Measurements from ENCODE around the gene AP3S2.
"Not testable (repeated sequence)": the region's sequence is repeated elsewhere in the genome, so short reads cannot be mapped to it uniquely, and the experiment has no call there.

The AP3S2 gene

GRCh38 chr15:89903858-89904130, 10.0 kb upstream of the AP3S2 start:
- no peak for DNase-seq (ENCODE audit: low read depth in 1 of 2, low spot score in 1 of 2)

GRCh38 chr15:89903015-89903857, 9.4 kb upstream of the AP3S2 start:
- DNase-seq (ENCODE audit: low read depth in 1 of 2, low spot score in 1 of 2), result no peak

GRCh38 chr15:89900849-89901248, 7.1 kb upstream of the AP3S2 start:
- no peak for DNase-seq (ENCODE audit: low read depth in 1 of 2, low spot score in 1 of 2)

GRCh38 chr15:89899951-89900567, 6.3 kb upstream of the AP3S2 start:
- DNase-seq (ENCODE audit: low read depth in 1 of 2, low spot score in 1 of 2), result no peak

- DNase-seq (ENCODE audit: low read depth in 1 of 2, low spot score in 1 of 2), result no peak
These were observed 5.6 kb upstream of the AP3S2 start for GRCh38 chr15:89899295-89899945.

DNA sequence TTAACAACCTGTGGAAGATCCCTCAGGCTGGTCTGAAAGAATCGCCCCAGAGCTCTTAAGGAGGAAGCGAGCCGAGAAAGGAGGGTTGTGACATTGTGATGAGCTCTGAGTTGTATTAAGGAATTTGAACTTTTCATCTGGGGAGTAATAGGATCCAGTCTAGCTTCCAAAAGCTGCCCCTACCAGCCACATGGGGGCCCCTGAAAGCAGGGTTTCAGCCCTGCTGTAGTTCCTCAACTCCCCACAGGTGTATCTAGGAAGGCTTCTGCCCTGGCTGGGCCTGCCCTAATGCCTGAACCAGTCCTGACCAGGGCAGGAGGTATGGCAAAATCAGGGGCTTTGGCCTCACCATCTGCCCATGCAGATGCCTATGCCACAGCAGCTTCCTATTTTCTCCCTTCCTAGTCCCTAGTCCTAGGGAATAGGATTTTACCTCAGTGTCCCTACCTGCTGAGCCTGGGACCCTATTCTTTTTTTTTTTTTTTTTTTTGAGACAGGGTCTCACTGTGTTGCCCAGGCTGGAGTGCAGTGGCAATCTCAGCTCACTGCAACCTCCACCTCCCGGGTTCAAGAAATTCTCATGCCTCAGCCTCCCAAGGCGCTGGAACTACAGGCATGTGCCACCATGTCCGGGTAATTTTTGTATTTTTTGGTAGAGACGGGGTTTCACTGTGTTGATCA, 5.0 kb upstream of the AP3S2 start:
- no peak for DNase-seq (ENCODE audit: low read depth in 1 of 2, low spot score in 1 of 2)

GRCh38 chr15:89898146-89898545, 4.4 kb upstream of the AP3S2 start:
- DNase-seq (ENCODE audit: low read depth in 1 of 2, low spot score in 1 of 2), result no peak

GRCh38 chr15:89893027-89893426, 767 bp downstream of the AP3S2 start:
- DNase-seq (ENCODE audit: low read depth in 1 of 2, low spot score in 1 of 2), result no peak

GRCh38 chr15:89888214-89888804, 5.5 kb downstream of the AP3S2 start:
- no peak for DNase-seq (ENCODE audit: low read depth in 1 of 2, low spot score in 1 of 2)

GRCh38 chr15:89885611-89886010, 8.2 kb downstream of the AP3S2 start:
- no peak for DNase-seq (ENCODE audit: low read depth in 1 of 2, low spot score in 1 of 2)

- DNase-seq (ENCODE audit: low read depth in 1 of 2, low spot score in 1 of 2), result not testable (repeated sequence)
These were observed 8.6 kb downstream of the AP3S2 start for GRCh38 chr15:89885179-89885578.

GRCh38 chr15:89883518-89883917, 10.3 kb downstream of the AP3S2 start:
- no peak for DNase-seq (ENCODE audit: low read depth in 1 of 2, low spot score in 1 of 2)

DNA sequence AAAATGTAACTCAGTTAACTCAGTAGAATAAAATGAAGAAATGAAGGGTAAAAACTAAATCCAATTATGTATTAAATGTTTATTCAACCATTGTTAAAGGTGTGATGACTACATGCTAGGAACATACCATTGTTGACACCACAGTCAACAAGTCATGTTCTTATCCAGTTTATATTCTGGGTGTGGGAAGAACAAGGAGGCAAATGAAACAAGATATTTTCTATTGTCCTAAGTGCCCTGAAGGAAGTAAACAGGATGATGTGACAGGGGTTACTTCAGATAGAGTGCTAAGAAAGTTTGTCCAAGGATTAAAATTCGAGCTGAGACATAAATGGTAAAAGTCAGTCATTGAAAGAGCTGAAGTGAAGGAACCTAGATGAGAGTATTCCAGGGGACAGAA, 13.1 kb downstream of the AP3S2 start:
- DNase-seq (ENCODE audit: low read depth in 1 of 2, low spot score in 1 of 2), result no peak

DNA sequence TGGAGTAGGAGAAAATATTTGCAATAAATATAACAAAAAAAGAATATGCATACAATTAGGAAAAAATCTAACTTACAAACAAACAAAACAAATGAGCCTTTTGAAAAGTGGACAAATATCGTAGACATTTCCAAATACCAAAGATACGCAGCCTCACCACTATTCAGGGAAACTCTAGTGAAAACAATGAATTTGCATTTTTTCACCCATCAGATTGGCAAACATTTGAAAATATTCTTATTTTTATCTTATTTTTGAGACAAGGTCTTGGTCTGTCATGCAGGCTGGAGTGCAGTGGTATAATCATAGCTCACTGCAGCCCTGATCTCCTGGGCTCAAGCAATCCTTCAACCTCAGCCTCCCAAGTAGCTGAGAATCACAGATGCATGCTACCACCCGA, 15.5 kb downstream of the AP3S2 start:
- DNase-seq (ENCODE audit: low read depth in 1 of 2, low spot score in 1 of 2), result no peak

GRCh38 chr15:89877083-89877425, 16.7 kb downstream of the AP3S2 start:
- DNase-seq (ENCODE audit: low read depth in 1 of 2, low spot score in 1 of 2), result no peak

GRCh38 chr15:89876396-89877082, 17.3 kb downstream of the AP3S2 start:
- DNase-seq (ENCODE audit: low read depth in 1 of 2, low spot score in 1 of 2), result no peak

GRCh38 chr15:89875741-89876140, 18.1 kb downstream of the AP3S2 start:
- no peak for DNase-seq (ENCODE audit: low read depth in 1 of 2, low spot score in 1 of 2)

DNA sequence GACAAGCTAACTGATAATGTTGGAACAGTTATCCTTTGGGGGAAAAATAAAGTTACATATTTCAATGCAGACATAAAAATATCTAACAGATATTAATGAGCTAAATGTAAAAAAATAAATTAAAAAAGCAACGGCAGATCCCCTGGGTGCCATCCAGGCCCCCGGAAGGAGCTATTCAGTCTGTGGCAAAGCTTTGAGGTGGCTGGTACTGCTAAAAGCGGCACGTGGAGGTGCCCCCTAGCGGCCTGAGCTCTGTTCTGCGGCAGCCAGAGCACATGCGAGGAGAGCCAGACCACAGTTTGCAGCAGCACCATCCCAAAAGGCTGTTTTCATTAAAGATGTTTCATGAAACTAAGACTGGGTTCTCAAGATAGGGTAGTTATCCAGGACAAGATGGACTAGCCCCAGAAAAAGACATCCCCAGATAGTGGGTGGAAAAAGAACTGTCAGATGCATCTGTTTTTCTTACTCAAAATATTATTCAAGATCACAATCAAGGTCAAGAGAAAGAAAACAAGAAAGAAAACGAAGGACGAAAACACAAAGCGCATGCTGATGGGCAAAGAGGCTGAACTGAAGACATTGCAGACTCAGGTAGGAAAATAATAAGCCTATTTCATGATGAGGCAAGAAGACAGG, 18.7 kb downstream of the AP3S2 start:
- peak; percentile 60 to 64 for DNase-seq (ENCODE audit: low read depth in 1 of 2, low spot score in 1 of 2)

- DNase-seq (ENCODE audit: low read depth in 1 of 2, low spot score in 1 of 2), result no peak
These were observed 23.0 kb downstream of the AP3S2 start for GRCh38 chr15:89870688-89871288.

- no peak for DNase-seq (ENCODE audit: low read depth in 1 of 2, low spot score in 1 of 2)
These were observed 23.8 kb downstream of the AP3S2 start for GRCh38 chr15:89870006-89870405.

Data from activated T-helper 1 cell treated with anti-CD3 and anti-CD28 coated beads, Interleukin-2, amount 50 U/mL, for 16 hours (primary cell).